HG03342 (cell line): ENCODE results near the gene SUPT3H.

Source experiments
- ATAC-seq: cut with Tn5 transposase; IDR thresholded peaks from one replicate; pipeline ENCODE4 v1.9.1; 2021; ENCODE audit warnings: mild to moderate bottlenecking, moderate library complexity; ENCODE audit not compliant: unreplicated experiment

Gene SUPT3H

DNA sequence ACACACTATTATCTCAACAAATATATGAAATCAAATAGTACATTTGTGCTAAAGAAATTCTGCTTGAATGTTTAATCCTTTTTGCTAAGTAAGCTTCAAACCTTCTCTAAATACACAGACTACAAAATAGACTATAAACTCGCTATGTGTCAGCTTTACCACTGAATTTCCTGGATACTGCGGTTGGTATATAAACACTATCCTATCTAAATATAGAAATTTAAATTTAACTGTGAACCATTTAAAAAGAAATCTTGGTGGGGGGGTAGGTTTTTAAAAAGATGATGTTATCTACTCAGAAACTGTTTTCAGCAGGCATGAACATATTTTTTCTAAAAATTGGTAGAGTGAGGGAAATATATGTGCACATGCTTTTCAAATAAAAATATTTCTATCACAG, 356.1 kb downstream of the SUPT3H start:
- ATAC-seq = no peak

DNA sequence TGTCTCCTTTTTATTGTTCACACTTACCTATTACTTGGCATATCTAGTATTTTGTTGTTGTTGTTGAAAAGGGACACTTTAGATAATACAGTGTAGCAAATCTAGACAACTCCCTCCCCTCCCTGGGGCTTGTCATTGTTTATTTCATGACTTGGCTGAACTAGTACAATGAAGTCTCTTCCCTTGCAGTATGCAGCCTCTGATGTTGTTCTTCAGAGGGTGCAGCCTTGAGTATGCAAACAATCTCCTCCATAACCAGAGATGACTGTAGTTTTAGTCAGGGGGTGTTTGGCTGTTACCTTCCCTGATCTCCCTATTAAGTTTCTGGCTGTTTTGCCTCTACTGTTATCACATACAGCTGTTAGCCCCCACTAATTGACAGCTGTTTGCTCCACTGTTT, 365.0 kb downstream of the SUPT3H start:
- no peak for ATAC-seq

DNA sequence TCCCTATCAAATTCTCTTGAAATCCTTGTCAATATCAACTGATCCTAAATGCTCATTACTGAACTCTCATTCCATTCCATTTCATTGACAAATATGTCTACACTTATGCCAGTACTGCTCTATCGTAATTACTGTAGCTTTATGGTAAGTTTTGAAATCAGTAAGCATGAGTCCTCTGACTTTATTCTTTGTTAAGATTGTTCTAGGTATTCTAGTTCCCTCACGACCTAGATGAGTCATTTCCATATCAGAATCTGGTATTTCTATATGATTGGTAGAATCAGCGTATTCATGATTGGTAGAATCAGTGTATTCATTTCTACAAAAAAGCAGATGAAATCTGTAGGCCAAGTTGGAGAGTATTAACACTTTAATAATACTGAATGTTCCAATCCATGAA, 368.2 kb downstream of the SUPT3H start:
- ATAC-seq = no peak

DNA sequence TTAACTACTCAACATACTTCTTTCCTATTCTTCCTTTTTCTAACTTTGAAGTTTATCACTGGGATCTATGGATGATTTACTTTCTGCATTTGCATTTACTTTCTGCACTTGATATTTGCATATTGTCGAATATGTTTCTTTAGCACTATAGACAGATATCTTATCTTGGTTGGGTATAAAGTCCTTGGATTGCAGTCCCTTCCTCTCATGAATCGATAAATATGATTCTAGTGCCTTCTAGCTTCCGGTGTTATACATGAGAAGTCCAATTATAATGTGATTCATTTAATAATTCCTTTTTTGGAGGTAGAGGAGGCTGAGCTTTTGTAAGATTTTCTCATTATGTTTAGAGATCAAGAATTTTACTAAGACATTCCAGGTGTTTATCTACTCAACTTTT, 370.8 kb downstream of the SUPT3H start:
- ATAC-seq = no peak

DNA sequence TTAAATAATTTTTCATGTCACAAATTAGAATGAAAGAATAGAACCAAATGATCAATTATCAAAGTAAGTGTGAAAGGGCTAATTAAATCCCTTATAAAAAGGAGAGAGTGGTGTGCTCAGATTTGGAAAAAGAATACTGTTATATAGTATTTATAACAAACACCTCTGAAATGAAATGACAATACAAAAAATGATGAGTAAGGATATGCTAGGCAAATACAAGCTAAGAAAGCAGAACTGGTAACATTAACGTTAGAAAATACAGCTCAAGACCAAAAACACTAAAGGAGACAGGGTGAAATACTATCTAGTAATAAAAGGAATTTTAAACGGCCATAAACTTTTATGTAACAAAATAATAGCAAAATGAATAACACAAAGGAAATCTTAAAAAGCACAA, 373.8 kb downstream of the SUPT3H start:
- ATAC-seq = no peak

DNA sequence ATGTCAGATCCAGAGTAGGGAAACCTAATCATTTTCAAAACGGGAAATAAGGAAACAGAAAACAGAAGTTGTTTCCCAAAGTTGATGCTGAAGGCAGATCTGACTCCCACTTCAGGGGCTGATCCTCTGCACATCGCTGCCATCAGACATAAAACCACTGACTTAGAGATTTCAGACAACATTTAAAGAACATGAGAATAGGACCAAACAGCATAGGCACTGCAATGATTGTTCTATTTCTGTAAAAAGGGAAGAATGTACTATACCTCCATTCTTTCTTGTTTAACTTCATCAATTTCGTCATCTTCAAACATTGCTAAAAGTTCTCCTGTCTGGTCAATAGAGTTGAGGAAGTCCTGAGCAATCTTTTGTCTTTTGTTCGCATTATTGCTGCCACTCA, 374.3 kb downstream of the SUPT3H start:
- no peak for ATAC-seq

DNA sequence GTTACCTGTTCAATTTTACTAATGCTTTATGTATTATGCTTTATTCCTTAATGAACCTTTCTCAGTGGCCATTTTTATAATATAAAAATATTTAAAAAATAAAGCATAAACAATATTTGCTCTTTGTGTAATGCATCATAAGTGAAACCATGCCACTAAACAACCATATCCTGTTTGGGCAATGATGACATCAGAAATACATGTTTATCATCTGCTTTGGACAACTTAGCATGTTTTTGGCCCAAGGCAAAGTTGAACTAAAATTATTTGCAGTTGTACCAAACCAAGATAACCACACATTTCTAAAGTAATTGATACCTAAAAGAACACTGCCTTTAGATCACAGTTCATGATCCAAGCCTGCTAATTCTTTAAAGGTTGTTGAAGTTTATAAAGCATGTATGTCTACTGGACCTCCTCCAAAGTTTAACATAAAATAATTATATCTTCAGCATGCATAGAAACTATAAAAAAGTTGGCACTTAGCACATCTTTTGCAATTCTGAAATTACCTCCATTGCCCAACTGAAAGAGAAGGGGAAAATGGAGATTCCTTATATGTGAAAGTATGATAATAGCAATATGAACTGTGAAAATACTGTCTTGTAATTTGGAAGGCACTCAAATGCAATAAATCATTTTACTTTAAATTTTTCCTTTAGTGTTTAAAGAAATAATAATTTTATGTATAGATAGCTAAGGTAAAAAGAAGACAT, 375.2 kb downstream of the SUPT3H start:
- no peak for ATAC-seq

DNA sequence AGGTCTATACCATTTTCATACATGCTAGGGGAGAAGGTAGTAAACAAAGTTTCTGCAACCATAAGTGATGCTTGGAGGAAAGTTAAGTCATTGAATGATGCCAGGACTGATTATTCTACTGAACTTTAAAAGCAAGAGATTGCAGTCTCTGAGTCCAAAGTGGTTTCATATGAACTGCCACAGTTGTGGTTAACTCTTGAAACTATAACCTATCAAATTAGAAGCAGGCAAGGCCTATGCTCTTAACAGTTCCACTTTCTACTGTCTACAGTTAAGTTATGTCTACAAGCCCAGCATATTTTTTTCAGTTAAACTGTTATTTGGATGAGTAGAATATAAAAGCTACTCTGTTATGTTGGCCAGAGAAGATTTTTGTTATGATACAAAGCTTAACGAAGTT, 376.1 kb downstream of the SUPT3H start:
- peak; percentile 98 for ATAC-seq

DNA sequence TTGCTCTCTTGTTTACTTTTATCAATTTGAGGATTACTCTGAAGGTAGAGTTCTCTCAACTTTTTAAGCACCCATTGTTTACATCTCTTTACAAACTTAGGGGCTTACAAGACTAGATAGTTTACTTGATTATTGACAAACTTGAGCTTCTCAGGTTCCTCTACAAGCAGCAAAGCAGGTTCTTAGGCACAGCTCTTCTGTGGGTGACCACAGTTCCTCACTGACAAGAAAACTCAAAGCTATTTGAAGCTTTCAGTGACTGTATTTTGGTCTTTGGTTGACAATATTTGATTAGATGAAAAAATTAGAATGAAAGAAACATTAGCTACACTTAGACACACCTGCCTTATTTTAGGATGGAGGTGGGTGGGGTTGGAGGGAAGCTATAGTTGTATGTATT, 376.9 kb downstream of the SUPT3H start:
- ATAC-seq = no peak

DNA sequence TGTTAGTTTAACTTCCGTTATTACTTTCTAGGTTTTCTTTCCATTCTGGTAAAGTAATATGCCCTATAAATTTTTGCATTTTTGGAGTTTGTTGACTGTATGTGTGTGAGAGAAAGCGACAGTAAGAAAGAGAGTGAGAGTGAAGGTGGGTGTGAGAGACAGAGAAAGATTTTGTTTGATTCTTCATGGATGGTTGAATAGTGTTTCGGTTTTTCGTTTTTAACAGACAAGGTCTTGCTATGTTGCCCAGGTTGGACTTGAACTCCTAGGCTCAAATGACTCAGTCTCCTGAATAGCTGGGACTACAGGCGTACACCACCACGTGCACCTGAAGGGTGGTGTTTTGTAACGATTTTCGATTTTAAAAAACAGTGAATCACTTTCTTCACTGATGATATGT, 378.7 kb downstream of the SUPT3H start:
- no peak for ATAC-seq

DNA sequence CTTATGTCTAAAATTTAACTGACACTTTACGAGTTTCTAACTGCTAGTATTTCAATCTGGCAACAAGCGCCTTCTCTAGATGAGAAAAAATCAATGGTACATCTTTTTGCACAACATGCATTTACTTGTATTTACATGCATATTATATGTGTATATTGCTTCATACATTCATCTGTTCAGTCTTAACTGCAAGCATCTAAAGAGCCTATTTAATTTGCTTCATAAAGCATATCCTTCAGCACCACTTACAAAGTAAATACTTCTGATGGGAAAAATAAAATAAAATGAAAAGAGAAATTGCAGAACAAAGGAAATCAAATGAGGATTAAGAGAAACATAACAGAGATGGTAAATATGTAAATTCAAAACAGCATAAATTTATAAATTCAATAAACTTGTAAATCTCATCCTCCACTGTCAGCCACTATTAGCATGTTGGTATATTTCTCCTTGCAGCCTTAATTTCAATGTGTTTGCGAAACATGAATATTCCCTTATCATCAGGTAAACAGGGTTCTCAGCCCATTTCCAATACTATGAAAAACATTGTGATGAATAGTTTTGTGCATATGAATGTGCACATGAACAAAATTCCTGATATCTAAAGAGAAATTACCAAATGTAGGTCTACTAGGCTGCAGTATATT, 382.1 kb downstream of the SUPT3H start:
- ATAC-seq = no peak

DNA sequence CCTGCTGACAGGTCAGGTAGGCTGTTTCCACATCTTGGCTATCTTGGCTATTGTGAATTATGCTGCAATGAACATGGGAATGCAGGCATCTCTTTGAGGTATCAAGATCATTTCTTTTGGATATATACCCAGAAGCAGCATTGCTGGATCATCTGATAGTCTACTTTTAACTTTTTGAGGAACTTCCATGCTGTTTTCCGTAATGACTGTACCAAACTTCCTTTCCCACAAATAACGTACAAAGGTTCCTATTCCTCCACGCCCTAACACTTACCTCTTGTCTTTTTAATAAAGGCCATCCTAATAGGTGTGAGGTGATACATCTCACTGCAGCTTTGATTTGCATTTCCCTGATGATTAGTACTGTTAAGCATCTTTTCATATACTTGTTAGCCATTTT, 388.3 kb downstream of the SUPT3H start:
- ATAC-seq = no peak

DNA sequence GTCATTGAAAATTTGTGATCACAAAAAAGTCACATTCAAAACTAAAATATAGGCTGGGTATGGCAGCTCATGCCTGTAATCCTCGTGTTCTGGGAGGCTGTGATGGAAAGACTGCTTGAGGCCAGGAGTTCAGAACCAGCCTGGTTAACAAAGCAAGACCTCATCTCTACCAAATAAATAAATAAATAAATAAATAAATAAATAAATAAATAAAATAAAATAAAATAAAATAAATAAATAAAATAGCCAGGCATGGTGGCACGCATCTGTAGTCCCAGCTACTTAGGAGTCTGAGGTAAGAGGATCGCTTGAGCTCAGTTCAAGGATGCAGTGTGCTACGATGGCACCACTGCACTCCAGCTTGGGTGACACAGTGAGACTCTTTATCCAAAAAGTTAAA, 392.7 kb downstream of the SUPT3H start:
- ATAC-seq = no peak

DNA sequence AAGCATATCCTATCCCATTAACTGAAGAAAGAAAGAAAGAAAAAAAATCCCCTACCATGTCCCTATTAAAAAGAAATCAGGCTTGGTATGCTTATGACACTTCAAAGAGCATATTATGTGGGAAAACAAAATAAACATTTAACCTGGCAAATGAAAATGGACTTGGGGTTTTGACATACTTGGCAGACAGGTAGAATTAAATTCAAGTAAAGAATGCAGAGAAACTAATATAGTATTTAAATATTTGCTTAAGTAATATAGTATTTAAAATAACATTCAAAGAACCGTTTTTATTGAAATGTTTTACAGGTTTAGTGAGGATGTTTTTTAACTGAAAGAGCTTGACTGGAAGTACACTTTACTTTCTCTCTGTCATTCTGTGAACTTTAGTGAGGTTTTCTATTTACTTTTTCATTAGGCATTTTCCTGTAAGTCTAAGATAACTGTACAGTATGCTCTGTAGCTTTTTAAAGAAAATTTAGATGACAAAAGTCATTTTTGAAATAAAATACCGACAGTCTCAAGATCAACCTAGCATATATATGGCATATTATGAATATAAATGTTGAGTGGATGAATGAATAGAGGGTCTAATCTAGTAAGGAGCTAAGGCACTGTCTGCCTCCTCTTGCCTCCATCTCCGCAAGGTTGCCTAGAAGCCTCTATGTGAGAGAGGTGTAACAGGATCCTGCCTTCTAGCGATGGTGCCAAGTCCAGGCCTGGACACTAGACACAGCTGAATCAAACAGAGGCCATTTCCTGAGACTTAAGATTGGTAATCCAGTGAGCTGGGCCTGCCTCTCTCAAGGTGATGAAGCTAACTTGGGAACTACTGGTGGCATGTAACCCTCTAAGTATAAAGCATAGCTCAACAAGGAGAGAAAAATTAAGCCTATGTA, 394.0 kb downstream of the SUPT3H start:
- no peak for ATAC-seq

DNA sequence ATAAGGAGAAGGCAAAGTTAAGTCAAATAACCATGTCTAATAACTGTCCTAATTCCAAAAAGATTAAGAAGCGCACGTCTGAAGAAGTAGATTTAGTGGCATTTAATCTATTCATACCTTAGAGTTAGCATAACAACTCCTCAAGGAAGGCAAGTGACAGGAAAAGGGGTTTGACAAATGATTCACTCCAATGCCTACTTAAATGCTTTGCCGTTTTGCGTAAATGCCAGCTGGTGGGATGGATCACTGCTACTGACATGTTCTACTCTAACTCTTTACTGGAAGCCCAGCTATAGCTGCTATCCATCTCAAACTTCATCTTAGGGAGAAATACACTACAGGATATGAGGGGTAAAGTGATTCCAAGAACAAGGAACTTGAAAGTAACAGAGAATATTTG, 396.9 kb downstream of the SUPT3H start:
- no peak for ATAC-seq

DNA sequence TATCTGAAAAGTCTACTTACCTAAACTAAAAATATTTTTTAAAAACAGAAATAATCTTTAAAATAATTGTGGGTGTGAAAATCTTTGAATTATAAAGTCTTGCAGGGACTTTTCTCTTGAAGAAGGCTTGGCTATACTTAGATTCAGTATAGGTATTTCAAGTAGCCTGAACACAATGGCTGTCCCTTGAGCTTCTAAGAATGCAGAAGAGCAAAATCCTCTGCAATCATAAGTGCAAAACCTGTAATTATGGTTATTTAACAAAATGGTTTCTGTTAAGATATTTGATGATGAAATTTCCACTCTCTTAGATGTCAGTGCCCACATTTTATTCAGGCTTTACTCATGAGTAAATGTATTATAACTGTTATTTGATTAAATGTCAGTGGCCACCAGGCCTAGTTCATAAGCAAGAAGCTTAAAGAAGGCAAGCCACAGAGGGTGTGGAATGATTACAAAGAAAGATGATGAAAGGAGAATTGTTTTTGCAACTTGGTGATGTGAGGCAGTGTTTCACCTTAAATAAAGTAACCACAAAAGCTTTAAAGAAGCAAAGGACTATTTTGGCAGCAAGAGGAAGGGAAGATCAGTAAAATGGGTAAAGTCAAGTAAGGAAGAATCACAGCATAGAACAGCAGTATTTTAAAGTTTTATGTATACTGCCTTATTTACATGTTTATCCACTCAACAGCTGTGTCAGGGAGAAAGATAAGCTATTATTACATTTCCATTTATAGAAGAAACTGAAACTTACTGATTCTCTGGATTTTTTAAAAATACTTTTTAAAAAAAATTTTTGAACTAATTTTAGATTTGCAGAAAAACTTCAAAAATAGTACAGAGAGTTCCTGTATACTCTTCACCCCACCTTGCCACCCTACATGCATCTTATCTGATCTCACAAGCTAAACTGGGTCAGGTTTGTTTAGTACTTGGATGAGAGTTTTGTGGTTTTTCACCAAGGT, 400.8 kb downstream of the SUPT3H start:
- no peak for ATAC-seq

DNA sequence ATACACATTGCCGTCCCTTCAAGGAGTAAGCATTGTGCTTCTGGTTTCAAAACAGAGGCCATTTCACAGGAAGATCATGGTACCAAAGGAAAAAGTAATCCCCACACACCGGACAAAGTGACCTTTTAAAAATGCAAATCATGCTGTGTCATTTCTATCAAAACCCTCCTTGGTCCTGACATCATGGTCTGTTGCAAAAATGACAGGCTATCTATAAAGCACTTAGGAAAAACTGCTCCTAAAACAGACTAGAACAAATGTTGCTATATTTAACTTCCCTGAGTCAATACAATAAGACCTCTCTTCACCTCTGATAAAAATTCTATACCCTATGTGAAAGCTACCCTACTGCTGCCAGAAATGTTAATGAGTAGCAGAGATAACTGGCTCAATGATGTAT, 403.2 kb downstream of the SUPT3H start:
- no peak for ATAC-seq

DNA sequence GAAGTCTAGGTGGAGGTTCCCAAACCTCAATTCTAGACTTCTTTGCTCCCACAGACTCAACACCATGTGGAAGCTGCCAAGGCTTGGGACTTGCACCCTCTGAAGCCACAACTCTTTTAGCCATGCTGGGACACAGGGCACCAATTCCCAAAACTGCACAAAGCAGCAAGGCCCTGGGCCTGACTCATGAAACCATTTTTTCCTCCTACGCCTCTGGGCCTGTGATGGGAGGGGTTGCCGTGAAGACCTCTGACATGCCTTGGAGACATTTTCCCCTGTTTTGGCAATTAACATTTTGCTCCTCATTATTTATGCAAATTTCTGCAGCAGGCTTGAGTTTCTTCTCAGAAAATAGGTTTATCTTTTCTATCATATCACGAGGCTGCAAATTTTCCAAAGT, 405.0 kb downstream of the SUPT3H start:
- no peak for ATAC-seq

DNA sequence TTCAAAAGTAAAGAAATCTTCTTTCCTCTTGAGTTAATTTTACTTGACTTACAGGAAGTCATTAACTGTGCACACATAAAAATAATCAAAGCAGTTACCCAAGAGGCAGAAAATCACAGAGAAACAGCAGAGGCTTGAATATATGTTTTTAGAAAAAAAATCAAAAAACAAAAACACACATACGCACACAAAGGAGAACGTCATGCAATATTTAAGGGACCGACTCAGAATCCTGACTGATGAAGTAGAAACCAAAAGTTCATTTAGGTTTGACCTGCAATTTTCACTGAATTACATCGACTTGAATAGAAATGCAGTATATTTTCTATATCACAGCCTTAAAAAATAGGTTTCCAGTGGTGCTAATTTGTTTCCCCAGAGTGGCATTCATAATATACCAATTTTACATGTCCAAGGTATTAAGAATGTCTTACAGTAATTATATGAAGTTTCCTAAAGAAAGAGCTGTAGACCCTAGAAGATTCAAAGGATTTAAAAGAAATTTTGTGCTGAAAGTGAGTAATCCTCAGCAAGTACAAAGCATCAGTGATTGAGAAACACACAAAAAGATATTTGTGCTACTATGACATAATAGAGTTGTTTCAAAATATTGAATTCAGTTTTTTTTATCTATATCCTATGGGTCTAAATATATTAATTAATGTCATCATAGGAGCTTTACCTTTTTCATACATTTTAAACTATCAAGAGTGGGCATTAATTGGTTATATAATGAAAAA, 408.1 kb downstream of the SUPT3H start:
- ATAC-seq = no peak

DNA sequence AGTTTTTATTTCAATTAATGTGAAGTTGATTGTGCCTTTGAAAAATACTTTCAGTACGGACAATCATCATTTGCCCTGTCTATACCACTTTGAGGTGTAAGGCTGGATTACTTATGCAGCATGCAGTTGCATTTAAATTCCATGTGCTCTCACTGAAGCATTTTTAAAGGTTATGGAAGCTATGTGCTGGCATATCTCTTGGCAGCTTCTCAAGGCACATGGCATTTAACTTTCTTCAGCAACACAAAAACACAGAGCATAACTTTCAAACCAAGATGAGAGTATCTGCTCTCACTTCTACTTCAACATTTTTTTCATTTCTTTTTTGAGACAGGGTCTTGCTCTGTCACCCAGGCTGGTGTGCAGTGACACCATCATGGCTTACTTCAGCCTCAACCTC, 410.3 kb downstream of the SUPT3H start:
- ATAC-seq = no peak
